Smooth muscle cell (in vitro differentiated cells): Measurements from ENCODE around the gene DIDO1. TPM values are rescaled to one million over a fixed set of nuclear protein-coding genes. Genes with fewer than 3 reads are reported as not detected.

Experiments used
- DNase-seq: peaks from one replicate; lab custom pipeline; 2025; ENCODE audit not compliant: unreplicated experiment; lab: John Stamatoyannopoulos, UW
- H2AFZ ChIP-seq: fragments of 200-600 bp; sonication (generic); 2 replicates; pipeline ENCODE4 v1.6.0; 2016; ENCODE audit warnings: antibody characterized with exemption, low read depth, mild to moderate bottlenecking
- H3F3A ChIP-seq: fragments of 200-600 bp; sonication (generic); 2 replicates; pipeline ENCODE4 v1.6.0; 2017; ENCODE audit warnings: antibody characterized with exemption, low read depth
- H3K27ac ChIP-seq: fragments of 200-600 bp; sonication (generic); 2 replicates; pipeline ENCODE4 v1.5.1; 2016; ENCODE audit warnings: low read depth, mild to moderate bottlenecking
- H3K27me3 ChIP-seq: fragments of 200-600 bp; sonication (generic); 2 replicates; pipeline ENCODE4 v1.6.1; 2016; ENCODE audit warnings: low read depth, mild to moderate bottlenecking
- H3K36me3 ChIP-seq: fragments of 200-600 bp; sonication (generic); 2 replicates; pipeline ENCODE4 v1.5.1; 2016; ENCODE audit warnings: low read depth
- H3K4me1 ChIP-seq: fragments of 200-600 bp; sonication (generic); 2 replicates; pipeline ENCODE4 v1.5.1; 2016; ENCODE audit warnings: low read depth
- H3K4me2 ChIP-seq: fragments of 200-600 bp; sonication (generic); 2 replicates; pipeline ENCODE4 v1.6.0; 2016; ENCODE audit warnings: mild to moderate bottlenecking
- H3K4me3 ChIP-seq: fragments of 200-600 bp; sonication (generic); 2 replicates; pipeline ENCODE4 v1.5.1; 2016; ENCODE audit warnings: mild to moderate bottlenecking
- H3K79me2 ChIP-seq: fragments of 200-600 bp; sonication (generic); 2 replicates; pipeline ENCODE4 v1.6.0; 2016; ENCODE audit warnings: low read depth, mild to moderate bottlenecking
- H3K9ac ChIP-seq: fragments of 200-600 bp; sonication (generic); 2 replicates; pipeline ENCODE4 v1.6.0; 2016; ENCODE audit warnings: low read depth
- H3K9me3 ChIP-seq: fragments of 200-600 bp; sonication (generic); replicated peaks from 2 replicates; pipeline ENCODE4 v1.5.1; 2016; ENCODE audit warnings: low read depth
- H4K20me1 ChIP-seq: fragments of 200-600 bp; sonication (generic); 2 replicates; pipeline ENCODE4 v1.6.0; 2016; ENCODE audit warnings: low read depth
- WGBS: methylation state at CpG from one replicate; pipeline ENCODE4 v1.1.7; 2016; ENCODE audit warnings: low lambda C conversion rate; 5-methylcytosine and 5-hydroxymethylcytosine counted together
- polyA plus RNA-seq: library from polyadenylated mRNA; unstranded; fragments of >200 nt; fragmentation: Nextera tagmentation; extraction: Ambion mirVana; gene quantifications from 2 replicates; pipeline ENCODE4 v1.2.1, GENCODE V29; 2016
- total RNA-seq: library from RNA; depleted of rRNA; stranded (reverse); fragments of >200 nt; gene quantifications from 2 replicates; pipeline ENCODE4 v1.2.3, GENCODE V29; 2014
- TF ChIP-seq, protein P1 (sequence below): fragments of 200-600 bp; sonication (generic); IDR thresholded peaks from 2 replicates; pipeline ENCODE4 v1.5.1; 2017; ENCODE audit warnings: borderline replicate concordance, mild to moderate bottlenecking, antibody characterized with exemption; ENCODE audit not compliant: insufficient read depth, poor library complexity, severe bottlenecking

Gene DIDO1
- total and polyA plus RNA-seq, 2 experiments from 2014 or later = 16.0 to 25.8 TPM

DNA sequence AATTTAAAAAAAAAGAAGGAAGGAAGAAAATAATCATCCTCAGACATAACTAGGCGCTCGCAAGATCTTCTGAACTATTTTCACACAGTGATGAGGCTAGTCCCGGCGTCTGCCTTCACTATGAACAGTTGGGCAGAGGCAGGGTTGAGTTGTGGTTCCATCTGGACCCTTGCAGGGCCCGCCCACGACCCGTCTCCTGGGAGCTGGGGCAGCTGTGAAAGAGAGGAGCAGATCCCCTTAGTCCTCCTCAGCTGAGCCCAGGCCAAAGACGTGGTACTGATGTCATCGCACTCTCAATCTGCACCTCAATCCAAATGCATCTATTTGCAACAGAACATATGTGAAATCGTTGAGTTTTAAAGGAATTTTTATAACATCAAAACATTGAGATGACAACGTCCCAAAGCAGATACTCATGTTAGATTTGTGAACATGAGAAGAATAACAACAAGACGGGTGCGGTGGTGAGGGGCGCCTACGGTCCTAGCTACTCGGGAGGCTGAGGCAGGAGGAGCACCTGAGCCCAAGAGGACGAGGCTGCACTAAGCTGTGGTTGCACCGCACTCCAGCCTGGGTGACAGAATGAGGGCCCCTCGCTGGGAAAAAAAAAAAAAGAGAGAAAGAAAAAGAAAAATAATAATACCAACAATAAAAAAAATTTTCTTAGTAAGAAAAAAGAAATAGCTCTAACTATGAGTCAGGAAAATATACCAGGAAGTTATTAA lies 80.0 kb downstream of the DIDO1 start:
- H3K9me3 ChIP-seq = no peaks in the 10 kb centered on the region
- peaks cover 2% of the 10 kb centered on the region for H3K36me3 ChIP-seq
- no peak overlapping the region for H2AFZ ChIP-seq
- no peak for DNase-seq
- WGBS = 80% methylated on average over 19 of the region's 19 CpGs
- no peak overlapping the region for H3K4me3 ChIP-seq
- peak overlapping the region; percentile 13 for H3K9ac ChIP-seq
- peaks cover 10% of the 10 kb centered on the region for H4K20me1 ChIP-seq
- H3K4me1 ChIP-seq = no peaks in the 10 kb centered on the region
- TF ChIP-seq, protein P1, sequence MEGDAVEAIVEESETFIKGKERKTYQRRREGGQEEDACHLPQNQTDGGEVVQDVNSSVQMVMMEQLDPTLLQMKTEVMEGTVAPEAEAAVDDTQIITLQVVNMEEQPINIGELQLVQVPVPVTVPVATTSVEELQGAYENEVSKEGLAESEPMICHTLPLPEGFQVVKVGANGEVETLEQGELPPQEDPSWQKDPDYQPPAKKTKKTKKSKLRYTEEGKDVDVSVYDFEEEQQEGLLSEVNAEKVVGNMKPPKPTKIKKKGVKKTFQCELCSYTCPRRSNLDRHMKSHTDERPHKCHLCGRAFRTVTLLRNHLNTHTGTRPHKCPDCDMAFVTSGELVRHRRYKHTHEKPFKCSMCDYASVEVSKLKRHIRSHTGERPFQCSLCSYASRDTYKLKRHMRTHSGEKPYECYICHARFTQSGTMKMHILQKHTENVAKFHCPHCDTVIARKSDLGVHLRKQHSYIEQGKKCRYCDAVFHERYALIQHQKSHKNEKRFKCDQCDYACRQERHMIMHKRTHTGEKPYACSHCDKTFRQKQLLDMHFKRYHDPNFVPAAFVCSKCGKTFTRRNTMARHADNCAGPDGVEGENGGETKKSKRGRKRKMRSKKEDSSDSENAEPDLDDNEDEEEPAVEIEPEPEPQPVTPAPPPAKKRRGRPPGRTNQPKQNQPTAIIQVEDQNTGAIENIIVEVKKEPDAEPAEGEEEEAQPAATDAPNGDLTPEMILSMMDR = no peak
- H3K27me3 ChIP-seq = no peaks in the 10 kb centered on the region
- peak overlapping the region; percentile 6 for H3K4me2 ChIP-seq
- H3F3A ChIP-seq = no peaks in the 10 kb centered on the region
- peak overlapping the region; percentile 75 for H3K27ac ChIP-seq
- H3K79me2 ChIP-seq = no peaks in the 10 kb centered on the region

DNA sequence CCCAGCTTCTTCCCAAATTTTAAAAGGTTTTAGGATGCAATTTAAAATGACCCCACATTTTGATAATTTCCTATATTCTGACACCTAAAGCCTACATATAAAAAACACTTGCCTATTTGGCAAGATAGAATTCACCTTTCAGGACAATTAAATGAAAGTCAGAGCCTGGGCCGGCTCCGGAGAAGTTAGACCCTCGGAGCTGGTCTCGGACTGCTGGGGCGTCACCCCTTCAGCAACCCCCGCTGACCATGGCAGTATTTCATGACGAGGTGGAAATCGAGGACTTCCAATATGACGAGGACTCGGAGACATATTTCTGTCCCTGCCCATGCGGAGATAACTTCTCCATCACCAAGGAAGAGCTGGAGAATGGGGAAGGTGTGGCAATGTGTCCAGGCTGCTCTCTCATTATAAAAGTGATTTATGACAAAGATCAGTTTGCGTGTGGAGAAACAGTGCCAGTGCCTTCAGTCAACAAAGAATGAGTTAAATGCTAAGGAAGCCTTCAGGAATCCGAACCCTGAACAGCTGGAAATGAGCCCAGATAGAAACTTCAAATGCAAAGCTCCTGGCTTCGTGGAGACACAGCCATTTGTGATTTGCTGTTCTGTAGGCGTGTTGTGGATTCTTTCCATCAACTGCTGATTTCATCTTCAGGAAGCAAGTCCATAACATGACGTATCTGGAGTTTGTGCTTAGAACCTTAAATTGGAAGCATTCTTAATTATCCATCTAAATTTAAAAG lies 80.7 kb downstream of the DIDO1 start:
- Histone ChIP-seq H3K4me2 (peak overlapping the region; percentile 6), H4K20me1 (peaks cover 2% of the 10 kb centered on the region), H3K27me3 (no peaks in the 10 kb centered on the region), H3F3A (no peaks in the 10 kb centered on the region), H3K9ac (peak overlapping the region; percentile 13), H3K79me2 (no peaks in the 10 kb centered on the region), H3K36me3 (peaks cover 2% of the 10 kb centered on the region), H2AFZ (no peak overlapping the region), H3K4me3 (no peak overlapping the region), H3K4me1 (no peaks in the 10 kb centered on the region), H3K27ac (peak overlapping the region; percentile 75), H3K9me3 (no peaks in the 10 kb centered on the region)
- DNase-seq = no peak
- 78% methylated on average over 16 of the region's 16 CpGs for WGBS
- TF ChIP-seq, protein P1 = no peak

DNA sequence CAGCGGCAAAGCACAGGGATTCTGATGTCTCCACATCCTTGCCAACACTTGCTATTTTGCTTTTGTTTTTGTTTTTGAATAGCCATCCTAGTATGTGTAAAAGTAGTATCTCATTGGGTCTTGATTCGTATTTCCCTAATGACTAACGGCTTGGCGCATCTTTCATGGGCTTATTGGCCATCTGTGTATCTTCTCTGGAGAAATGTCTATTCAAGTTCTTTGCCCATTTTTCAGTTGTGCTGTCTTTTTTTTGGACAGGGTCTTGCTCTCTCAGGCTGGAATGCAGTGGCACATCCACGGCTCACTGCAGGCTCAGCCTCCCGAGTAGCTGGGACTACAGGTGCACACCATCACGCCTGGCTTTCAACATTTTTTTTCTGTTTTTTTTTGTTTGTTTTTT lies 82.1 kb downstream of the DIDO1 start:
- TF ChIP-seq, protein P1 = no peak
- no peaks in the 10 kb centered on the region for H3K4me1 ChIP-seq
- H3K9ac ChIP-seq = no peak overlapping the region
- no peaks in the 10 kb centered on the region for H3K27me3 ChIP-seq
- H3K9me3 ChIP-seq = no peaks in the 10 kb centered on the region
- no peak overlapping the region for H3K4me3 ChIP-seq
- H3F3A ChIP-seq = no peaks in the 10 kb centered on the region
- DNase-seq = no peak
- no peak overlapping the region for H3K4me2 ChIP-seq
- H3K79me2 ChIP-seq = no peaks in the 10 kb centered on the region
- H2AFZ ChIP-seq = no peak overlapping the region
- 93% methylated on average over 7 of the region's 7 CpGs for WGBS
- H3K27ac ChIP-seq = no peak overlapping the region
- no peaks in the 10 kb centered on the region for H4K20me1 ChIP-seq
- peaks cover 2% of the 10 kb centered on the region for H3K36me3 ChIP-seq

DNA sequence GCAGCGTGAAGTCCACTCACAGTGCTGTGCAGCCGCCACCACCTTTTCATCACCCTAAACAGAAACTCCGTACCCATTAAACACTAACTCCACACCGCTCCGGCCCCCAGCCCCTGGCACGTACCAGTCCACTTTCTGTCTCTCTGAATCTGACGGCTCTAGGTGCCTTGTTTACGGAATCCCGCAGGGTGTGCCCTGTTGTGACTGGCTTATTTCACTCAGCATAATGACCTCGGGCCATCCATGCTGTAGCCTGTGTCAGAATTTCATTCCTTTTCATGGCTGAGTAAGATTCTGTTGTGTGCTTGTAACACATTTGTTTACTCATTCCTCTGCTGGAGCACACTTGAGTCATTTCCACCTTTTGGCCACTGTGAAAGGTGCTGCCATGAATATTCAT lies 82.6 kb downstream of the DIDO1 start:
- no peak overlapping the region for H3K27ac ChIP-seq
- TF ChIP-seq, protein P1 = no peak
- no peak overlapping the region for H3K9ac ChIP-seq
- no peak overlapping the region for H3K4me3 ChIP-seq
- no peaks in the 10 kb centered on the region for H3K4me1 ChIP-seq
- peaks cover 2% of the 10 kb centered on the region for H3K36me3 ChIP-seq
- no peaks in the 10 kb centered on the region for H3K79me2 ChIP-seq
- no peaks in the 10 kb centered on the region for H3K9me3 ChIP-seq
- no peaks in the 10 kb centered on the region for H3K27me3 ChIP-seq
- no peak overlapping the region for H3K4me2 ChIP-seq
- H2AFZ ChIP-seq = no peak overlapping the region
- DNase-seq = no peak
- 92% methylated on average over 10 of the region's 10 CpGs for WGBS
- no peaks in the 10 kb centered on the region for H4K20me1 ChIP-seq
- no peaks in the 10 kb centered on the region for H3F3A ChIP-seq
